ENCODE data around the gene GLT8D1.
"Not testable (repeated sequence)": the region's sequence is repeated elsewhere in the genome, so short reads cannot be mapped to it uniquely, and the experiment has no call there.

Gene GLT8D1

DNA sequence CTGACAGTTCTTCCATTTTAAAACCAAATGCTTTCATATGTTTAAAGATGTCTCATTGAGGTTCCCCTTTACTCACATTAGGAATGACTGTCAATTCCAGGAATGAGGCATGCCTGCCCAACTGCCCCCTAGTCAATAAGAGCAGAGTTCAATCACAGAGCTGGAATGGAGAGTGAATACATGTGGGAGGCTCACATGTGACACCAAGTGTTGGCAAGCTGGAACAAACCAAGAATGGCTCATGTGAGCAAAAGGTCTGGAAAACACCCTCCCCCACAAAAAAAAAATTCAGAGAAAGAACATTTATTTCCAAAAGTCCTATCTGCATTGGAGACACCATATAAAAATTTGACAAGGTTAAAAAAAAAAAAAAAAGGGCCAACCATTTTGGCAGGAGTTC, 23.6 kb downstream of the GLT8D1 start:
- DNase-seq = peak; percentile 30 to 44 (median 33)
- Histone ChIP-seq H3K36me3 (ENCODE audit: control insufficient read depth in 4 of 4, insufficient read depth in 4 of 4, low read length in 3 of 4) (peaks cover 13 to 35% (median 22%) of the 10 kb centered on the region in 4 experiments), H3K9me3 (ENCODE audit: control extremely low read depth in 1 of 5, control insufficient read depth in 4 of 5, insufficient read depth in 2 of 5, low read depth in 1 of 5, low read length in 4 of 5) (no peaks in the 10 kb centered on the region), H3K4me3 (ENCODE audit: control insufficient read depth in 1 of 7, extremely low read depth in 1 of 7, insufficient read depth in 4 of 7, low read depth in 2 of 7, low read length in 6 of 7) (peak overlapping the region in 3 of 7 experiments; percentile 2 to 39 (median 24)), H3K27ac (ENCODE audit: insufficient read depth in 1 of 2, low read depth in 1 of 2, low read length in 2 of 2, poor library complexity in 1 of 2, severe bottlenecking in 2 of 2) (peak overlapping the region in 1 of 2 experiments; percentile 64), H3K27me3 (replicated peaks in 2 of 5; ENCODE audit: control insufficient read depth in 4 of 5, insufficient read depth in 5 of 5, low read length in 4 of 5) (no peaks in the 10 kb centered on the region), H3K4me1 (ENCODE audit: control extremely low read depth in 1 of 4, control insufficient read depth in 4 of 4, insufficient read depth in 4 of 4, low read length in 3 of 4) (peaks cover 13 to 48% (median 25%) of the 10 kb centered on the region in 4 experiments)
- ChIA-PET CTCF (interaction anchor here (1.7 kb wide), 1 partner anchor 31 kb away, joined by 5 read pairs; no protein-coding TSS in a partner anchor), POLR2A (no interaction called here)

DNA sequence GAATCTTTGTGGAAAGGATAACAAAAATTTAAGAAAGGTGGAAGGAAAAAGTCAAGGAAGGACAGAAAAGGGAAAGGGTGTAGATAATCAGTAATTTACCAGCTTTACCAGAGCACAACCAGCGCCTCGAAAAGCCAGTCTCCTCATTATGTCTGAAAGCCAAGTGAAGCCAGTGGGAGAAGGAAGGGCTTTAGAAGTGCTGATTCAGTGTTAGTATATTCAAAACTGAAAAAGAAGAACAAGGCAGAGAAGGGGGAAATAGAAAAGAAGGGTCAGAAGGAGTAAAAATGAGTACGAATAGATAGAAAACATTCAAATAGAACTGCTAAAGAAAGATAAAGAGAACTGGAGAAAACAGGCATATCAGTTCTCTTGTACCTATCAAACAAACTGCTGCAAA, 24.0 kb downstream of the GLT8D1 start:
- Histone ChIP-seq H3K4me1 (ENCODE audit: control extremely low read depth in 1 of 4, control insufficient read depth in 4 of 4, insufficient read depth in 4 of 4, low read length in 3 of 4) (peaks cover 10 to 44% (median 21%) of the 10 kb centered on the region in 4 experiments), H3K4me3 (ENCODE audit: control insufficient read depth in 1 of 7, extremely low read depth in 1 of 7, insufficient read depth in 4 of 7, low read depth in 2 of 7, low read length in 6 of 7) (peak overlapping the region in 2 of 7 experiments; percentile 24 to 39), H3K27ac (ENCODE audit: insufficient read depth in 1 of 2, low read depth in 1 of 2, low read length in 2 of 2, poor library complexity in 1 of 2, severe bottlenecking in 2 of 2) (peak overlapping the region in 1 of 2 experiments; percentile 64), H3K36me3 (ENCODE audit: control insufficient read depth in 4 of 4, insufficient read depth in 4 of 4, low read length in 3 of 4) (peaks cover 14 to 35% (median 24%) of the 10 kb centered on the region in 4 experiments), H3K9me3 (ENCODE audit: control extremely low read depth in 1 of 5, control insufficient read depth in 4 of 5, insufficient read depth in 2 of 5, low read depth in 1 of 5, low read length in 4 of 5) (no peaks in the 10 kb centered on the region), H3K27me3 (replicated peaks in 2 of 5; ENCODE audit: control insufficient read depth in 4 of 5, insufficient read depth in 5 of 5, low read length in 4 of 5) (no peaks in the 10 kb centered on the region)
- DNase-seq = no peak
- WGBS (ENCODE audit: insufficient coverage) = 0% methylated on average over 1 of the region's 3 CpGs
- ChIA-PET POLR2A (no interaction called here), CTCF (interaction anchor here (1.7 kb wide), 1 partner anchor 31 kb away, joined by 5 read pairs; no protein-coding TSS in a partner anchor)

DNA sequence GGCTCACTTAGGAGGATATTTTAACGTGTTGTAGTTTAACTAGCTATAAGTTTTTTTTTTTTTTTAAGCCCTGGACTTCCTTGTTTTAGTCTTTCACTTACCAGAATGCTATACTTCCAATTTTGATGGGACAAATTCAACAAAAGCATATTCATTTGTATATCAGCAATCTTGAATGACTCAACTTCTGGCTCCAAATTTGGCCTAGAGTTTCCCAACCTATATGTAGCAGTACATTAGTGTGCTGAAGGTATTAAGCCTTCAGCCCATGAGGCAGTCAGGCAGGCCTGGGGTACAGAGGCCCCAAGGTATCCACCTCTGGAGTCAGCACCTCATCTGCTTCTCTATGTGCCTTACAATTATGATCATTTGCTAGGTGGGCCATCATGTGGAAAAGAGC, 25.8 kb downstream of the GLT8D1 start:
- WGBS (ENCODE audit: insufficient coverage) = no CpG with 5 or more reads among the region's 1 CpG
- H3K36me3 ChIP-seq (ENCODE audit: control insufficient read depth in 4 of 4, insufficient read depth in 4 of 4, low read length in 3 of 4) = peaks cover 16 to 48% (median 33%) of the 10 kb centered on the region in 4 experiments
- H3K27ac ChIP-seq (ENCODE audit: insufficient read depth in 1 of 2, low read depth in 1 of 2, low read length in 2 of 2, poor library complexity in 1 of 2, severe bottlenecking in 2 of 2) = peak overlapping the region in 1 of 2 experiments; percentile 19
- H3K27me3 ChIP-seq (replicated peaks in 2 of 5; ENCODE audit: control insufficient read depth in 4 of 5, insufficient read depth in 5 of 5, low read length in 4 of 5) = no peaks in the 10 kb centered on the region
- H3K9me3 ChIP-seq (ENCODE audit: control extremely low read depth in 1 of 5, control insufficient read depth in 4 of 5, insufficient read depth in 2 of 5, low read depth in 1 of 5, low read length in 4 of 5) = no peaks in the 10 kb centered on the region
- H3K4me1 ChIP-seq (ENCODE audit: control extremely low read depth in 1 of 4, control insufficient read depth in 4 of 4, insufficient read depth in 4 of 4, low read length in 3 of 4) = peaks cover 5 to 37% (median 16%) of the 10 kb centered on the region in 4 experiments
- no peak for DNase-seq
- H3K4me3 ChIP-seq (ENCODE audit: control insufficient read depth in 1 of 7, extremely low read depth in 1 of 7, insufficient read depth in 4 of 7, low read depth in 2 of 7, low read length in 6 of 7) = no peak overlapping the region
- ChIA-PET CTCF (no interaction called here), POLR2A (interaction anchor here (0.6 kb wide), 1 partner anchor 12 kb away, joined by 3 read pairs; no protein-coding TSS in a partner anchor)

DNA sequence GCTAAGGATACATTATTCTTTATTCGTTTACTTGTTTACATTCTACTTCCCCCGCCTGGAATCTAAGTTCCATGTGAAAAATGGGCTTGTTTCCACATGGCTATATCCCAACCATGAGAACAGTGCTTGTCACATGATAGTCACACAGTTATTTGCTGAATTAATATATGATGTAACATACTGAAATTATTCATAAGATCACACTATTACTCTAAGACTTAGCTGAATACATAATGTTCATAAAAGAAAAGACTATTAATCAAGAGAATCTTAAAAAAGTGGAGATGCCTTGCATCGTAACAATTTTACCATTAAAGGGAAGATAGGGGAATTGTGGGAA, 26.4 kb downstream of the GLT8D1 start:
- peaks cover 3 to 30% (median 10%) of the 10 kb centered on the region in 4 experiments for H3K4me1 ChIP-seq (ENCODE audit: control extremely low read depth in 1 of 4, control insufficient read depth in 4 of 4, insufficient read depth in 4 of 4, low read length in 3 of 4)
- POLR2A ChIA-PET = no interaction called here
- no peak overlapping the region for H3K4me3 ChIP-seq (ENCODE audit: control insufficient read depth in 1 of 7, extremely low read depth in 1 of 7, insufficient read depth in 4 of 7, low read depth in 2 of 7, low read length in 6 of 7)
- H3K27me3 ChIP-seq (replicated peaks in 2 of 5; ENCODE audit: control insufficient read depth in 4 of 5, insufficient read depth in 5 of 5, low read length in 4 of 5) = no peaks in the 10 kb centered on the region
- 100% methylated on average over 1 of the region's 3 CpGs for WGBS (ENCODE audit: insufficient coverage)
- H3K27ac ChIP-seq (ENCODE audit: insufficient read depth in 1 of 2, low read depth in 1 of 2, low read length in 2 of 2, poor library complexity in 1 of 2, severe bottlenecking in 2 of 2) = no peak overlapping the region
- no peaks in the 10 kb centered on the region for H3K9me3 ChIP-seq (ENCODE audit: control extremely low read depth in 1 of 5, control insufficient read depth in 4 of 5, insufficient read depth in 2 of 5, low read depth in 1 of 5, low read length in 4 of 5)
- H3K36me3 ChIP-seq (ENCODE audit: control insufficient read depth in 4 of 4, insufficient read depth in 4 of 4, low read length in 3 of 4) = peaks cover 18 to 50% (median 35%) of the 10 kb centered on the region in 4 experiments
- CTCF ChIA-PET = no interaction called here
- DNase-seq = no peak

DNA sequence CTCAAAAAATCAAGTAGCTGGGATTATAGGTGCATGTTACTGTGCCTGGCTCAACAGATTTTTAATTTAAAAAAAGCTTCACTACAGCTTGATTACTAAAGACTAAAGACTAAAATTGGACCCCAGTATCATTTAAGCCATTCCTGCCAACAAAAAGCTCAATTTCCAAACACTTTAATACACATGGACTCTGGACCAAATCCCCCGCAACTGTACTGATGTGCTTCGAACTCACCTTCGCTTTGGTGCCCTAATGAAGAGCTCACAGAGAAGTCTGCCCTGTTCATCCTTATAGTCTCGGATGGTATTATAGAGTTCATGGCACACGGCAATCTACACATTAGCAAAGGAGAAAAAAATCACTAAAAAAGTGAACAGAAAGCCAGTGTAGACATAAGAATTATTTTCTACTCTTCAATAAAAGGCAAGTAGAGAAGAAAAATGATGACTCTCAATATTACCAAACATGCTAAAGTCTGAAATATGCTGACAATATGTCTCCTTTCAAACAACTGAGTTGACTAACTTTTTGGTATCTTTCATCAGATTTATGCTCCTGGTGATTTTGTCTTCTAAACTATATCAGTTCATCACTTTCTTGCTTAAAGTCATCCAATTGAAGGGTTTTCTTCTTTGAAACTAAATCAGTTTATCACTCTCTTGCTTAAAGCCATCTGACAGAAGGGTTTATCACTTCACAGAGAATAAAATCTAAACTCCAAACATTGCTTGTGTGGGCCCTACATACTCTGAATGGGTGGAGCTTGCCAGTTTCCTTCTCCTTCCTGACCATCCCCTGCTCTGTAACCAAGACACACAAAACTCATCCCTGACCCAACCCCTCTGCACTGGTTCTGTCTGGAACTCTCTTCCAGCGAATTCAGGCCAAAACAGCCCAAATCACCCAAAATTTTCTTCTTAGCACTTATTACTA, 27.1 kb downstream of the GLT8D1 start:
- no peaks in the 10 kb centered on the region for H3K9me3 ChIP-seq (ENCODE audit: control extremely low read depth in 1 of 5, control insufficient read depth in 4 of 5, insufficient read depth in 2 of 5, low read depth in 1 of 5, low read length in 4 of 5)
- H3K36me3 ChIP-seq (ENCODE audit: control insufficient read depth in 4 of 4, insufficient read depth in 4 of 4, low read length in 3 of 4) = peaks cover 18 to 51% (median 37%) of the 10 kb centered on the region in 4 experiments
- DNase-seq = no peak
- ChIA-PET CTCF (no interaction called here), POLR2A (no interaction called here)
- 96% methylated on average over 4 of the region's 6 CpGs for WGBS (ENCODE audit: insufficient coverage)
- H3K27me3 ChIP-seq (replicated peaks in 2 of 5; ENCODE audit: control insufficient read depth in 4 of 5, insufficient read depth in 5 of 5, low read length in 4 of 5) = no peaks in the 10 kb centered on the region
- no peak overlapping the region for H3K4me3 ChIP-seq (ENCODE audit: control insufficient read depth in 1 of 7, extremely low read depth in 1 of 7, insufficient read depth in 4 of 7, low read depth in 2 of 7, low read length in 6 of 7)
- peaks cover 0 to 25% (median 8%) of the 10 kb centered on the region in 4 experiments for H3K4me1 ChIP-seq (ENCODE audit: control extremely low read depth in 1 of 4, control insufficient read depth in 4 of 4, insufficient read depth in 4 of 4, low read length in 3 of 4)
- H3K27ac ChIP-seq (ENCODE audit: insufficient read depth in 1 of 2, low read depth in 1 of 2, low read length in 2 of 2, poor library complexity in 1 of 2, severe bottlenecking in 2 of 2) = no peak overlapping the region

DNA sequence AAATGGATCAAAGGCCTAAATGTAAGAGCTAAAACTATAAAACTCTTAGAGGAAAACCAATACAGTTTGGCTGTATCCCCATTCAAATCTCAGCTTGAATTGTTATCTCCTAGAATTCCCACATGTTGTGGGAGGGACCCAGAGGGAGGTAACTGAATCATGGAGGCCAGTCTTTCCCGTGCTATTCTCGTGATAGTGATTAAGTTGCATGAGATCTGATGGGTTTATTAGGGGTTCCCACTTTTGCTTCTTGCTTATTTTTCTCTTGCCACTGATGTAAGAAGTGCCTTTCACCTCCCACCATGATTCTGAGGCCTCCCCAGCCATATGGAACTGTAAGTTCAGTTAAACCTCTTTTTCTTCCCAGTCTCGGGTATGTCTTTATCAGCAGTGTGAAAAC, 29.4 kb downstream of the GLT8D1 start:
- H3K9me3 ChIP-seq (ENCODE audit: control extremely low read depth in 1 of 5, control insufficient read depth in 4 of 5, insufficient read depth in 2 of 5, low read depth in 1 of 5, low read length in 4 of 5); POLR2A ChIA-PET; H3K4me1 ChIP-seq (ENCODE audit: control extremely low read depth in 1 of 4, control insufficient read depth in 4 of 4, insufficient read depth in 4 of 4, low read length in 3 of 4); H3K4me3 ChIP-seq (ENCODE audit: control insufficient read depth in 1 of 7, extremely low read depth in 1 of 7, insufficient read depth in 4 of 7, low read depth in 2 of 7, low read length in 6 of 7); H3K27ac ChIP-seq (ENCODE audit: insufficient read depth in 1 of 2, low read depth in 1 of 2, low read length in 2 of 2, poor library complexity in 1 of 2, severe bottlenecking in 2 of 2); CTCF ChIA-PET; DNase-seq; H3K27me3 ChIP-seq (replicated peaks in 2 of 5; ENCODE audit: control insufficient read depth in 4 of 5, insufficient read depth in 5 of 5, low read length in 4 of 5): not testable (repeated sequence)
- peaks cover 18 to 63% (median 46%) of the 10 kb centered on the region in 4 experiments for H3K36me3 ChIP-seq (ENCODE audit: control insufficient read depth in 4 of 4, insufficient read depth in 4 of 4, low read length in 3 of 4)
- WGBS (ENCODE audit: insufficient coverage) = 100% methylated on average over 1 of the region's 3 CpGs

DNA sequence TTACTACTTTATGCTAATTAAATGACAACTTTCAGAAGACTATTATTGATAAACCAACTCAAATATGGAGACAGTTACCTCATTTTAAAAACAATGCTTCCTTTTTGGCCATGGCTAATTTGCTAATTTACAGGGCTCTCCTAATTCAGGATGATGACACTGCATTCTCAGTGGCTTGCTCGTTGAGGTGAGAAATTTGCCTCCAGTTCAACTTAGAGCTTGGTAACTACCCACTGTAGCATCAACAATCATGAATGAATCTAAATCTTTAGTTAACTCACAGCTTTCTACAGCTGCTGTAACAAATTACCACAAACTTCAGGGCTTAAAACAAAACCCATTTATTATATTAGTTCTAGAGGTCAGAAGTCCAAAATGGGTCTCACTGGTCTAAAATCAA, 33.9 kb downstream of the GLT8D1 start:
- H3K36me3 ChIP-seq (ENCODE audit: control insufficient read depth in 4 of 4, insufficient read depth in 4 of 4, low read length in 3 of 4) = peaks cover 9 to 41% (median 32%) of the 10 kb centered on the region in 4 experiments
- H3K4me1 ChIP-seq (ENCODE audit: control extremely low read depth in 1 of 4, control insufficient read depth in 4 of 4, insufficient read depth in 4 of 4, low read length in 3 of 4) = peaks cover 0 to 12% (median 8%) of the 10 kb centered on the region in 4 experiments
- DNase-seq = no peak
- no CpG with 5 or more reads among the region's 1 CpG for WGBS (ENCODE audit: insufficient coverage)
- no peak overlapping the region for H3K27ac ChIP-seq (ENCODE audit: insufficient read depth in 1 of 2, low read depth in 1 of 2, low read length in 2 of 2, poor library complexity in 1 of 2, severe bottlenecking in 2 of 2)
- H3K9me3 ChIP-seq (ENCODE audit: control extremely low read depth in 1 of 5, control insufficient read depth in 4 of 5, insufficient read depth in 2 of 5, low read depth in 1 of 5, low read length in 4 of 5) = no peaks in the 10 kb centered on the region
- H3K4me3 ChIP-seq (ENCODE audit: control insufficient read depth in 1 of 7, extremely low read depth in 1 of 7, insufficient read depth in 4 of 7, low read depth in 2 of 7, low read length in 6 of 7) = no peak overlapping the region
- H3K27me3 ChIP-seq (replicated peaks in 2 of 5; ENCODE audit: control insufficient read depth in 4 of 5, insufficient read depth in 5 of 5, low read length in 4 of 5) = no peaks in the 10 kb centered on the region
- CTCF ChIA-PET = no interaction called here
- POLR2A ChIA-PET = no interaction called here

Data from common myeloid progenitor, CD34-positive (primary cell).